Measurements from ENCODE around the gene TCEANC.

- TF ChIP-seq CTCF (conservative IDR thresholded peaks at IDR 0.05 in 1 of 2, IDR thresholded peaks at IDR 0.05 in 1 of 2; ENCODE audit: low read depth in 1 of 2, low read length in 2 of 2), result no peak
- TF ChIP-seq EZH2 (IDR thresholded peaks at IDR 0.05; ENCODE audit: low read length, missing control alignments), result no peak
Observed at GRCh38 chrX:13688384-13688957, 35.5 kb downstream of the TCEANC start.

All from fibroblast of lung (primary cell).